HG03060 (cell line): ENCODE measurements around the gene PPP4R4.
"Not testable (repeated sequence)": the region's sequence is repeated elsewhere in the genome, so short reads cannot be mapped to it uniquely, and the experiment has no call there.

ENCODE experiments used
- ATAC-seq: cut with Tn5 transposase; IDR thresholded peaks from one replicate; pipeline ENCODE4 v1.9.1; 2021; ENCODE audit warnings: low read depth, moderate number of reproducible peaks; ENCODE audit not compliant: unreplicated experiment

Gene PPP4R4

GRCh38 chr14:94144765-94145164 is 29.4 kb upstream of the PPP4R4 start:
- ATAC-seq, result no peak

- ATAC-seq, result no peak
Observed at GRCh38 chr14:94145902-94146527, 28.1 kb upstream of the PPP4R4 start.

- ATAC-seq, result no peak
Observed at GRCh38 chr14:94152676-94153075, 21.4 kb upstream of the PPP4R4 start.

- ATAC-seq, result no peak
Observed at GRCh38 chr14:94153750-94154342, 20.3 kb upstream of the PPP4R4 start.

- not testable (repeated sequence) for ATAC-seq
Observed at GRCh38 chr14:94156143-94156542, 18.0 kb upstream of the PPP4R4 start.

GRCh38 chr14:94157197-94157596 is 16.9 kb upstream of the PPP4R4 start:
- no peak for ATAC-seq

- ATAC-seq, result no peak
Observed at GRCh38 chr14:94158239-94158883, 15.8 kb upstream of the PPP4R4 start.

GRCh38 chr14:94161058-94161457 is 13.1 kb upstream of the PPP4R4 start:
- ATAC-seq, result no peak

- ATAC-seq, result no peak
Observed at GRCh38 chr14:94161981-94162380, 12.1 kb upstream of the PPP4R4 start.

- ATAC-seq, result no peak
Observed at GRCh38 chr14:94162466-94162865, 11.7 kb upstream of the PPP4R4 start.

- ATAC-seq, result no peak
Observed at GRCh38 chr14:94163796-94164195, 10.3 kb upstream of the PPP4R4 start.

- no peak for ATAC-seq
Observed at GRCh38 chr14:94164685-94165431, 9.3 kb upstream of the PPP4R4 start.

- ATAC-seq, result no peak
Observed at GRCh38 chr14:94165744-94166143, 8.4 kb upstream of the PPP4R4 start.

GRCh38 chr14:94170136-94170535 is 4.0 kb upstream of the PPP4R4 start:
- ATAC-seq, result no peak

- ATAC-seq, result no peak
Observed at GRCh38 chr14:94171208-94171607, 2.9 kb upstream of the PPP4R4 start.

GRCh38 chr14:94172545-94172944 is 1.6 kb upstream of the PPP4R4 start:
- ATAC-seq, result no peak

GRCh38 chr14:94173471-94173884 is 644 bp upstream of the PPP4R4 start:
- ATAC-seq, result no peak

GRCh38 chr14:94174604-94175010 is 485 bp downstream of the PPP4R4 start:
- ATAC-seq, result no peak

GRCh38 chr14:94175011-94175745 is 1.1 kb downstream of the PPP4R4 start:
- ATAC-seq, result no peak

- no peak for ATAC-seq
Observed at GRCh38 chr14:94175747-94176146, 1.6 kb downstream of the PPP4R4 start.

- ATAC-seq, result no peak
Observed at GRCh38 chr14:94176808-94177207, 2.7 kb downstream of the PPP4R4 start.
